Tibial artery (tissue), 4 donors: ENCODE results near the gene PNLIPRP1.

ENCODE experiments used
- DNase-seq, 2 donors: peaks; one replicate each; pipeline ENCODE4 v3.0.0-alpha.2; 2019
- H3K27ac ChIP-seq, 2 donors: fragments of 200-600 bp; sonication (generic) in 1 of 2; 1 replicate in 1 of 2; 2 replicates in 1 of 2; pipeline ENCODE4 v1.5.1; 2018 to 2019; ENCODE audit warnings: mild to moderate bottlenecking in 1 of 2
- H3K27me3 ChIP-seq, 2 donors: fragments of 200-600 bp; sonication (generic) in 1 of 2; one replicate each; pipeline versions ENCODE4 v1.5.1 to v1.6.0; 2016 to 2019
- H3K36me3 ChIP-seq, 3 donors: fragments of 200-600 bp; sonication (generic) in 2 of 3; one replicate each; pipeline ENCODE4 v1.5.1; 2016 to 2019; ENCODE audit warnings: mild to moderate bottlenecking in 2 of 3
- H3K4me1 ChIP-seq, 4 donors: fragments of 200-600 bp; sonication (generic) in 2 of 4; 1 replicate in 3 of 4; 2 replicates in 1 of 4; pipeline ENCODE4 v1.5.1; 2016 to 2019
- H3K4me3 ChIP-seq, 2 donors: fragments of 200-600 bp; sonication (generic) in 1 of 2; 1 replicate in 1 of 2; 2 replicates in 1 of 2; pipeline ENCODE4 v1.5.1; 2018 to 2019; ENCODE audit warnings: mild to moderate bottlenecking in 2 of 2
- H3K9me3 ChIP-seq, 3 donors: fragments of 200-600 bp; sonication (generic) in 1 of 3; one replicate each; pipeline ENCODE4 v1.5.1; 2016 to 2019
- intact Hi-C: fragments of 100-400 bp; cut with DNase I; formaldehyde crosslinking; loops from one replicate; pipeline ENCODE4 v1.15.0; 2023; ENCODE audit warnings: low total_unique reads
- TF ChIP-seq, protein P1 (sequence below), 2 experiments: fragments of 200-600 bp in 1 of 2; fragments of 450-650 bp in 1 of 2; IDR thresholded peaks; one replicate each; pipeline ENCODE4 v1.5.1; 2017 to 2019; ENCODE audit warnings: antibody characterized with exemption in 2 of 2, mild to moderate bottlenecking in 1 of 2, moderate library complexity in 1 of 2

Gene PNLIPRP1

DNA sequence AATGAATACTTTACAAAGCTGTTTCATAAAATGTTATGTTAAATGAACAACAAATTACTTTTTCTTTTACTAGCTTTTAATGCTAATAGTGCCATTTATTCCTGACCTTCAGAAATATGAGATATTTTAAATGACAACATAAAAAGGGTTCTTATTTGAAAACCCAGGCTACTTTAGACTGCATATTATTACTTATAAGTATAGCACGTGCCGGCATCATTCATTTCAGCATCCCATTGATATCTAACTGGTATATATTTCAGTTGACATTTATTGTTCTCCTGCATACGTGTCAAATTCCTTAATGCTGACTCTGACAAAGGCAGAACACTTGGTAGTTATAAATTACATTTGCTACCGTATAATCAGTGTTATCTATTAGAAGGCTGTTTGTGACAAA, 65.3 kb downstream of the PNLIPRP1 start:
- intact Hi-C loops, result no loop called here
- Histone ChIP-seq H3K4me1 (no peaks in the 10 kb centered on the region), H3K27ac (no peak overlapping the region), H3K9me3 (no peaks in the 10 kb centered on the region), H3K27me3 (peaks cover 0 to 12% of the 10 kb centered on the region in 2 donors), H3K36me3 (no peaks in the 10 kb centered on the region), H3K4me3 (no peak overlapping the region)
- DNase-seq, result no peak
- TF ChIP-seq, protein P1, sequence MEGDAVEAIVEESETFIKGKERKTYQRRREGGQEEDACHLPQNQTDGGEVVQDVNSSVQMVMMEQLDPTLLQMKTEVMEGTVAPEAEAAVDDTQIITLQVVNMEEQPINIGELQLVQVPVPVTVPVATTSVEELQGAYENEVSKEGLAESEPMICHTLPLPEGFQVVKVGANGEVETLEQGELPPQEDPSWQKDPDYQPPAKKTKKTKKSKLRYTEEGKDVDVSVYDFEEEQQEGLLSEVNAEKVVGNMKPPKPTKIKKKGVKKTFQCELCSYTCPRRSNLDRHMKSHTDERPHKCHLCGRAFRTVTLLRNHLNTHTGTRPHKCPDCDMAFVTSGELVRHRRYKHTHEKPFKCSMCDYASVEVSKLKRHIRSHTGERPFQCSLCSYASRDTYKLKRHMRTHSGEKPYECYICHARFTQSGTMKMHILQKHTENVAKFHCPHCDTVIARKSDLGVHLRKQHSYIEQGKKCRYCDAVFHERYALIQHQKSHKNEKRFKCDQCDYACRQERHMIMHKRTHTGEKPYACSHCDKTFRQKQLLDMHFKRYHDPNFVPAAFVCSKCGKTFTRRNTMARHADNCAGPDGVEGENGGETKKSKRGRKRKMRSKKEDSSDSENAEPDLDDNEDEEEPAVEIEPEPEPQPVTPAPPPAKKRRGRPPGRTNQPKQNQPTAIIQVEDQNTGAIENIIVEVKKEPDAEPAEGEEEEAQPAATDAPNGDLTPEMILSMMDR (IDR thresholded peaks at IDR 0.05), result no peak

DNA sequence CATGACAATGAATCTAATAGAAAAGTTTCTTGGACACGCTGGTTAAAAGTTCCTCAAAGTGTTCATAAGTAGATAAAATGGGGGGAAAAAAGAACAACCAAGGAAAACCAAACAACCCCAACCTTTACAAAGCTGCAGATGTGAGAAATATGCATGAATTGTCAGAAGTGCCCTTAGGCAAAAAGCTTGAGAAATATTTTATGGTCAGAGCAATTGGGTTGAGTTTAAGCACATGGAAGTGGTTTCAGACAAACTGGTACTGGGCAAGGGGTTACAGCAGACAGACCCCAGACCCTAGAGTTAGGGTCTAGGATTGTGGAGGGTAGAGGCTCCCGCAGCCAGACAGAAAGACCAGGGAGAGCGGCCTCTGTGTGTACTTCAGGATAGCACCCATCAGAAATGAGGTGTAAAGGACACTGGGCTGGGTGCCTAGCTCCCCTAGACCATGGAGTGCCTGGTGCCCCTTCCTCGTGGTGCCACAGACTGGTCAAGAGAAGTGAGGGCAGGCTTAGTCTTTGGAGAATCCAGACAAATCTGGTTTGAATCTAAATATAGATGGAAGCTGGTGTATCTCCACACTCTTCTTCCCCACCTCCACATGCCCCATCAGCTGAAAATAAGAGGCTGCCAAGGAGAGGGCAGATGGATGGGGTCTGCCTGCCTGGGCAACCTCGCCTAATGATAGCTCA, 67.2 kb downstream of the PNLIPRP1 start:
- no peak overlapping the region for H3K27ac ChIP-seq
- no peaks in the 10 kb centered on the region for H3K9me3 ChIP-seq
- H3K4me3 ChIP-seq, result no peak overlapping the region
- intact Hi-C loops, result no loop called here
- peaks cover 0 to 12% of the 10 kb centered on the region in 2 donors for H3K27me3 ChIP-seq
- H3K36me3 ChIP-seq, result no peaks in the 10 kb centered on the region
- no peak for DNase-seq
- H3K4me1 ChIP-seq, result no peaks in the 10 kb centered on the region
- TF ChIP-seq, protein P1 (IDR thresholded peaks at IDR 0.05), result no peak
